Activated T-cell treated with anti-CD3 and anti-CD28 coated beads, Interleukin-2, amount 50 U/mL, for 1 hour (primary cell): ENCODE measurements around the gene EFCAB8.

Source experiments
- DNase-seq: peaks from one replicate; pipeline ENCODE4 v3.0.0-alpha.2; 2020

Gene EFCAB8

GRCh38 chr20:32991383-32991782, 132.7 kb downstream of the EFCAB8 start:
- DNase-seq, result no peak

DNA sequence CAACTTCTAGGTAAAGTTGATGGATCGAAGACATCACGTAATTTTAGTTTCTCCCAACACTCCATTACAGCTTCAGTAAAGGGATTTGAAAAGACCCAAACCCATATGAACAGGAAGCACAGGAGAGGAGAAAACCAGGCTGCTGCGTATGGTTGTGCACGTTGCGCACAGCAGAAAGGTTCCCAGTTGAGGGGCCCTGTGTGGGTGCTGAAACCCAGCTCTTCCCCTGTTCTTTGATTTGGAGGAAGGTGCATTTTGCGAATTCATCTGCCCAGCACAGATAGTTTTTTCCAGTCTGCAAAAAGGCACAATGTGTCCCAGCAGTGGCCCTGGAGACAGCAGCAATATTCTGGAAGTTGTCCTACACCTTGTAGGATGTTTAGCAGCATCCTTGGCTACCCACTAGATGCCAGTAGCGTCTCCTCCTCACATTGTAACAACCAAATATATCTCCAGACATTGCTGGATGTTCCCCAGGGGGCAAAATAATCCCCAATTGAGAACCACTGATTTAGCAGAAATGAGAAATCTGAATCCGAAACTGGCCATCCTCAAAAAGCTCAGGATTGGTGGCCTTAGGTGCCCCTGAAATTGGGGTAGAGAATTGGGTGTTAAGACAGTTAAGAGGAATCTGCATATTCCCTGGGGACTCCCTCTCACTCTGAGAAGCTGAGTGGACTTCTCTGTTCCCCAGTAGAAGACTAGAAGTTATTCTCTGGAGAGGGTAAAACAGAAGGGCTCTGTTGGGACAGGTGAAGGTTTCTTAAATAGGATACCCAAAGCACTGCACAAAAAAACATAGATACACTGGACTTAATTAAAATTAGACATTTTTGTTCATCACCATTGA, 133.3 kb downstream of the EFCAB8 start:
- no peak for DNase-seq

GRCh38 chr20:32993496-32994050, 134.8 kb downstream of the EFCAB8 start:
- DNase-seq, result no peak

- DNase-seq, result no peak
Observed at GRCh38 chr20:32995802-32996201, 137.1 kb downstream of the EFCAB8 start.

GRCh38 chr20:32997431-32997830, 138.7 kb downstream of the EFCAB8 start:
- no peak for DNase-seq

- no peak for DNase-seq
Observed at GRCh38 chr20:32999603-33000250, 141.0 kb downstream of the EFCAB8 start.

- DNase-seq, result no peak
Observed at GRCh38 chr20:33000802-33001466, 142.2 kb downstream of the EFCAB8 start.

GRCh38 chr20:33002087-33002808, 143.5 kb downstream of the EFCAB8 start:
- DNase-seq, result no peak

GRCh38 chr20:33004141-33004751, 145.5 kb downstream of the EFCAB8 start, which contains the start of gene SUN5:
Gene SUN5, minus strand, starts transcription at chr20:33004433. Its CDS starts 93 bp downstream, at chr20:33004340.
- DNase-seq, result no peak

GRCh38 chr20:33005132-33005566, 146.4 kb downstream of the EFCAB8 start:
- DNase-seq, result no peak

GRCh38 chr20:33005908-33006775, 147.4 kb downstream of the EFCAB8 start:
- DNase-seq, result no peak

DNA sequence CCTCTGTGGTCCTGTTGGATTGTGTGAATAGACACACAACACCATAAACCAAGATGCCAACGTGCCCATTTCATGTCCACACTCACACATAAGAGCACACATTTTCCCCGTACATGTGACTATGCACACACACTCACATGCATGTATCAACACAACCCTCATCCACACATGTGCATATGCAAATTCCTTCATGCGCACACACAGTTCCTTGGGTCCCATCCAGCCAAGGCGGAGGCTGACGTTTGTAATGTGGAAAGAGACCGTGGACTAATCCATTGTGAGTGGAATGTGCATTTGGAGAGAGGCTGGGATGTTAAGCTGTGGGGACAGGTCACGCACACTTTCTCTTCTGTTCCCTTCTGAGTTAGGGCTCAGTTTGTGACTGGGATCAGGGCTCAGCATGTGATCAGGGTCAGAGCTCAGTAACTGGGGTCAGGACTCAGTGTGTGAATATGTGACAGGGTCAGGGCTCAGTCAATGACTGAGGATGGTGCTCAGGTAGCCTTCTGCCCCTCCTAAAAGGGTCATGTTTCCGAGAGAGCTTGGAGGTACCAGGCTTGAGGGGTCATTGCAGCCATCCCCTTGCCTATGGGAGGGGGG, 148.2 kb downstream of the EFCAB8 start:
- DNase-seq, result no peak

GRCh38 chr20:33007376-33008335, 148.9 kb downstream of the EFCAB8 start, which contains the start of gene BPIFB2:
Gene BPIFB2, plus strand, starts transcription at chr20:33007704. Its CDS starts 871 bp downstream, at chr20:33008575.
- DNase-seq, result no peak

- no peak for DNase-seq
Observed at GRCh38 chr20:33008336-33009213, 149.9 kb downstream of the EFCAB8 start.

- DNase-seq, result no peak
Observed at GRCh38 chr20:33009214-33010132, 150.8 kb downstream of the EFCAB8 start.

DNA sequence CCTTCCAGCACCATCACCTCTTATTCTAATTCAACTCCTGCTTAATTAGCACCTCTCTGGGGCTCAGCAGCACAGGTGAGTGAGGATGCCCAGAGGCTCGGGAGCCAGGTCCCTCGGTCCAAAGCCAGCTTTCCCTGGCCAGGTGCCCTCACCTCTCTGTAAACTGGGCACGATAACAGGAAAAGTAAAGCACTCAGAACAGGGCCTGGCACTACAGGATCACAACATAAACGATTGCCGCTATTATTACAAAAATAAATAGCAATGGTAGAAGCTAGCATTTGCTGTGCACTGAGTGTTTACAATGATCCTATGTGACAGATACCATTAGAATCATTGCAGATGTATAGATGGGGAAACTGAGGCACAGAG, 151.4 kb downstream of the EFCAB8 start:
- no peak for DNase-seq
